ENCODE measurements around the gene DHRS13. TPM values are rescaled to one million over a fixed set of nuclear protein-coding genes. Genes with fewer than 3 reads are reported as not detected.

DHRS13 gene
- total and polyA plus RNA-seq, 2 donors (not counting 1 experiment from before 2014, with no cell fraction given), result 11.9 to 28.1 TPM

- TF ChIP-seq EZH2 (IDR thresholded peaks at IDR 0.05; ENCODE audit: borderline replicate concordance, insufficient read depth, low read depth, low read length, poor library complexity, severe bottlenecking), result no peak
- TF ChIP-seq, protein P1, sequence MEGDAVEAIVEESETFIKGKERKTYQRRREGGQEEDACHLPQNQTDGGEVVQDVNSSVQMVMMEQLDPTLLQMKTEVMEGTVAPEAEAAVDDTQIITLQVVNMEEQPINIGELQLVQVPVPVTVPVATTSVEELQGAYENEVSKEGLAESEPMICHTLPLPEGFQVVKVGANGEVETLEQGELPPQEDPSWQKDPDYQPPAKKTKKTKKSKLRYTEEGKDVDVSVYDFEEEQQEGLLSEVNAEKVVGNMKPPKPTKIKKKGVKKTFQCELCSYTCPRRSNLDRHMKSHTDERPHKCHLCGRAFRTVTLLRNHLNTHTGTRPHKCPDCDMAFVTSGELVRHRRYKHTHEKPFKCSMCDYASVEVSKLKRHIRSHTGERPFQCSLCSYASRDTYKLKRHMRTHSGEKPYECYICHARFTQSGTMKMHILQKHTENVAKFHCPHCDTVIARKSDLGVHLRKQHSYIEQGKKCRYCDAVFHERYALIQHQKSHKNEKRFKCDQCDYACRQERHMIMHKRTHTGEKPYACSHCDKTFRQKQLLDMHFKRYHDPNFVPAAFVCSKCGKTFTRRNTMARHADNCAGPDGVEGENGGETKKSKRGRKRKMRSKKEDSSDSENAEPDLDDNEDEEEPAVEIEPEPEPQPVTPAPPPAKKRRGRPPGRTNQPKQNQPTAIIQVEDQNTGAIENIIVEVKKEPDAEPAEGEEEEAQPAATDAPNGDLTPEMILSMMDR (IDR thresholded peaks at IDR 0.05), result no peak
- Mint-ChIP-seq H3K4me3 (peak overlapping the region; percentile 72), H3K4me1 (peaks cover 49% of the 10 kb centered on the region), H3K9me3 (ENCODE audit: insufficient read depth) (peaks cover 2% of the 10 kb centered on the region), H3K27ac (peak overlapping the region; percentile 89), H3K27me3 (no peaks in the 10 kb centered on the region)
- Histone ChIP-seq H4K20me1 (ENCODE audit: control insufficient read depth, insufficient read depth, low read length, poor library complexity, severe bottlenecking) (peaks cover 46% of the 10 kb centered on the region), H2AFZ (ENCODE audit: insufficient read depth, low read depth, low read length, poor library complexity, severe bottlenecking) (no peak overlapping the region), H3K4me3 (ENCODE audit: control extremely low read depth in 1 of 5, extremely low read depth in 1 of 5, insufficient read depth in 1 of 5, low read depth in 2 of 5, low read length in 4 of 5) (no peak overlapping the region), H3K9me3 (ENCODE audit: control extremely low read depth in 1 of 3, control insufficient read depth in 2 of 3, insufficient read depth in 1 of 3, low read length in 2 of 3) (no peaks in the 10 kb centered on the region), H3K36me3 (replicated peaks in 1 of 2; ENCODE audit: control extremely low read depth in 1 of 2, control insufficient read depth in 1 of 2, extremely low read depth in 1 of 2, insufficient read depth in 2 of 2, low read length in 1 of 2) (peaks cover 0 to 68% of the 10 kb centered on the region in 2 experiments), H3K4me1 (ENCODE audit: control insufficient read depth in 2 of 2, insufficient read depth in 2 of 2, low read length in 2 of 2) (peaks cover 23 to 27% of the 10 kb centered on the region in 2 donors), H3K79me2 (ENCODE audit: control insufficient read depth, insufficient read depth, low read length) (peaks cover 81% of the 10 kb centered on the region), H3K4me2 (replicated peaks; ENCODE audit: low read depth, low read length, poor library complexity, severe bottlenecking) (peak overlapping the region; percentile 32), H3K27ac (ENCODE audit: low read length in 2 of 2) (peak overlapping the region; percentile 63 to 74), H3K9ac (ENCODE audit: low read length) (peak overlapping the region; percentile 12), H3K27me3 (replicated peaks in 1 of 4; ENCODE audit: control extremely low read depth in 1 of 4, control insufficient read depth in 3 of 4, insufficient read depth in 4 of 4, low read length in 3 of 4) (no peaks in the 10 kb centered on the region)
- ChIA-PET CTCF (interaction anchor here (0.7 to 2.1 kb wide), 10 partner anchors 10 to 199 kb away, joined by 3 to 7 read pairs (median 4); partner anchors contain the start of genes PHF12 and TLCD1), POLR2A (no interaction called here)
- intact Hi-C loops (cut with micrococcal nuclease), result no loop called here
- ATAC-seq (ENCODE audit: low read depth) (peak; percentile 87), DNase-seq (peak; percentile 61)
- WGBS (ENCODE audit: insufficient coverage), result no CpG with 5 or more reads among the region's 2 CpGs
Observed at GRCh38 chr17:28925912-28926365, 23.1 kb upstream of the DHRS13 start.

- no peaks in the 10 kb centered on the region for H3K9me3 Mint-ChIP-seq (ENCODE audit: insufficient read depth)
- CTCF ChIA-PET, result interaction anchor here (1.0 to 3.1 kb wide), 2 partner anchors 155 to 157 kb away, joined by 3 to 11 read pairs; no protein-coding TSS in a partner anchor
- Histone ChIP-seq H4K20me1 (ENCODE audit: control insufficient read depth, insufficient read depth, low read length, poor library complexity, severe bottlenecking) (peaks cover 11% of the 10 kb centered on the region), H3K4me2 (replicated peaks; ENCODE audit: low read depth, low read length, poor library complexity, severe bottlenecking) (no peak overlapping the region), H3K9ac (ENCODE audit: low read length) (no peak overlapping the region), H3K4me3 (ENCODE audit: control extremely low read depth in 1 of 5, extremely low read depth in 1 of 5, insufficient read depth in 1 of 5, low read depth in 2 of 5, low read length in 4 of 5) (no peak overlapping the region), H3K27ac (ENCODE audit: low read length in 2 of 2) (no peak overlapping the region), H3K36me3 (replicated peaks in 1 of 2; ENCODE audit: control extremely low read depth in 1 of 2, control insufficient read depth in 1 of 2, extremely low read depth in 1 of 2, insufficient read depth in 2 of 2, low read length in 1 of 2) (peaks cover 2 to 91% of the 10 kb centered on the region in 2 experiments), H3K9me3 (ENCODE audit: control extremely low read depth in 1 of 3, control insufficient read depth in 2 of 3, insufficient read depth in 1 of 3, low read length in 2 of 3) (no peaks in the 10 kb centered on the region), H3K27me3 (replicated peaks in 1 of 4; ENCODE audit: control extremely low read depth in 1 of 4, control insufficient read depth in 3 of 4, insufficient read depth in 4 of 4, low read length in 3 of 4) (no peaks in the 10 kb centered on the region), H2AFZ (ENCODE audit: insufficient read depth, low read depth, low read length, poor library complexity, severe bottlenecking) (no peak overlapping the region), H3K79me2 (ENCODE audit: control insufficient read depth, insufficient read depth, low read length) (peaks cover 28% of the 10 kb centered on the region), H3K4me1 (ENCODE audit: control insufficient read depth in 2 of 2, insufficient read depth in 2 of 2, low read length in 2 of 2) (no peaks in the 10 kb centered on the region)
- TF ChIP-seq, protein P1 (IDR thresholded peaks at IDR 0.05), result no peak
- TF ChIP-seq EZH2 (IDR thresholded peaks at IDR 0.05; ENCODE audit: borderline replicate concordance, insufficient read depth, low read depth, low read length, poor library complexity, severe bottlenecking), result no peak
- DNase-seq (no peak), ATAC-seq (ENCODE audit: low read depth) (no peak)
- H3K27me3 Mint-ChIP-seq, result no peaks in the 10 kb centered on the region
- H3K4me3 Mint-ChIP-seq, result no peak overlapping the region
- no peak overlapping the region for H3K27ac Mint-ChIP-seq
- H3K4me1 Mint-ChIP-seq, result peaks cover 9% of the 10 kb centered on the region
- intact Hi-C loops (cut with micrococcal nuclease), result no loop called here
- POLR2A ChIA-PET, result no interaction called here
Observed at GRCh38 chr17:28920201-28920600, 17.3 kb upstream of the DHRS13 start.
